Endothelial cell of umbilical vein (primary cell): ENCODE measurements around the gene SELENOO. TPM values are rescaled to one million over a fixed set of nuclear protein-coding genes. Genes with fewer than 3 reads are reported as not detected.

Source experiments
- BruUV-seq: library from RNA; stranded (reverse); fragments of 400-500 nt; replicated peaks from 2 replicates; lab custom pipeline; 2021; lab: Mats Ljungman, UMichigan
- CTCF ChIA-PET: fragments of 300-600, 350-600 bp; sonication (Branson Sonifier 250); formaldehyde crosslinking; loops from one replicate; lab custom pipeline; 2021; ENCODE audit warnings: antibody characterized with exemption, inconsistent platforms; lab: Charles Lee
- POLR2A ChIA-PET: fragments of 300-600, 350-600 bp; sonication (Branson Sonifier 250); formaldehyde crosslinking; loops from one replicate; lab custom pipeline; 2021; ENCODE audit warnings: antibody characterized with exemption, inconsistent platforms; lab: Charles Lee
- DNase-seq: peaks from one replicate; pipeline ENCODE4 v3.0.0-alpha.2; 2011; ENCODE audit warnings: low read depth, low spot score
- FAIRE-seq: peaks from 2 replicates; lab custom pipeline; 2011; peaks lifted over from hg19 to GRCh38; lab: Jason Lieb, UNC
- H2AFZ ChIP-seq: 2 replicates; pipeline ENCODE4 v1.6.0; 2012; ENCODE audit warnings: low read depth, low read length, control low read depth, inconsistent platforms
- H3K27ac ChIP-seq: 2 replicates; pipeline ENCODE4 v1.5.1; 2011; ENCODE audit warnings: low read depth, mild to moderate bottlenecking, control low read depth, low read length, moderate library complexity; ENCODE audit not compliant: insufficient read depth
- H3K27me3 ChIP-seq, 2 experiments: 2 replicates each; pipeline versions ENCODE4 v1.6.0 to v1.6.1; 2011; ENCODE audit warnings: low read length in 2 of 2, mixed read lengths in 1 of 2; ENCODE audit not compliant: control insufficient read depth in 2 of 2, insufficient read depth in 2 of 2
- H3K36me3 ChIP-seq, 2 experiments: 2 replicates in 1 of 2; 3 replicates in 1 of 2; pipeline ENCODE4 v1.5.1; 2011; ENCODE audit warnings: low read length in 2 of 2, mild to moderate bottlenecking in 1 of 2, moderate library complexity in 1 of 2; ENCODE audit not compliant: control insufficient read depth in 2 of 2, insufficient read depth in 2 of 2; ENCODE audit errors: extremely low read depth in 1 of 2
- H3K4me1 ChIP-seq: 3 replicates; pipeline ENCODE4 v1.5.1; 2011; ENCODE audit warnings: mild to moderate bottlenecking, low read length; ENCODE audit not compliant: control insufficient read depth, insufficient read depth; ENCODE audit errors: extremely low read depth
- H3K4me2 ChIP-seq: 2 replicates; pipeline ENCODE4 v1.6.1; 2011; ENCODE audit warnings: low read length, control low read depth, mixed read lengths; ENCODE audit not compliant: insufficient read depth
- H3K4me3 ChIP-seq, 3 experiments: fragments of 200-600 bp in 1 of 3; sonication (generic), shearing (Covaris generic) in 1 of 3; replicated peaks in 1 of 3; 2 replicates each; pipeline ENCODE4 v1.5.1; 2011 to 2016; ENCODE audit warnings: control low read depth in 3 of 3, low read length in 3 of 3, mild to moderate bottlenecking in 2 of 3, inconsistent platforms in 1 of 3, low read depth in 1 of 3, moderate library complexity in 1 of 3; ENCODE audit not compliant: insufficient read depth in 1 of 3
- H3K79me2 ChIP-seq: 2 replicates; pipeline ENCODE4 v1.6.0; 2012; ENCODE audit warnings: low read length, inconsistent platforms; ENCODE audit not compliant: control insufficient read depth, insufficient read depth
- H3K9ac ChIP-seq: replicated peaks from 2 replicates; pipeline ENCODE3; 2011; ENCODE audit warnings: low read length, control low read depth; ENCODE audit not compliant: insufficient read depth; ENCODE audit errors: extremely low read depth
- H3K9me1 ChIP-seq: replicated peaks from 3 replicates; pipeline ENCODE4 v1.6.0; 2011; ENCODE audit warnings: mild to moderate bottlenecking, low read length; ENCODE audit not compliant: control insufficient read depth, insufficient read depth; ENCODE audit errors: extremely low read depth
- H3K9me3 ChIP-seq: replicated peaks from 2 replicates; pipeline ENCODE4 v1.5.1; 2012; ENCODE audit warnings: low read length, inconsistent platforms; ENCODE audit not compliant: control insufficient read depth, insufficient read depth
- H4K20me1 ChIP-seq: replicated peaks from 2 replicates; pipeline ENCODE3; 2011; ENCODE audit warnings: mild to moderate bottlenecking, low read length; ENCODE audit not compliant: control insufficient read depth, insufficient read depth; ENCODE audit errors: extremely low read depth
- EZH2 ChIP-seq: IDR thresholded peaks from 2 replicates; pipeline ENCODE4 v1.6.1; 2012; ENCODE audit warnings: borderline replicate concordance, low read depth, mild to moderate bottlenecking, moderate library complexity, low read length, inconsistent platforms; ENCODE audit not compliant: severe bottlenecking
- FOS ChIP-seq: IDR thresholded peaks from 2 replicates; pipeline ENCODE4 v1.6.1; 2011; ENCODE audit warnings: mild to moderate bottlenecking, low read length, moderate library complexity, borderline replicate concordance; ENCODE audit not compliant: insufficient read depth
- GATA2 ChIP-seq: IDR thresholded peaks from 2 replicates; pipeline ENCODE4 v1.7.0; 2011; ENCODE audit warnings: low read depth, mild to moderate bottlenecking, moderate library complexity, mixed read lengths, low read length; ENCODE audit not compliant: insufficient read length, insufficient read depth
- JUN ChIP-seq: IDR thresholded peaks from 2 replicates; pipeline ENCODE4 v1.6.1; 2011; ENCODE audit warnings: borderline replicate concordance, low read depth; ENCODE audit not compliant: insufficient read length, insufficient read depth
- MYC ChIP-seq: IDR thresholded peaks from one replicate; pipeline ENCODE4 v1.6.1; 2011; ENCODE audit warnings: mild to moderate bottlenecking, low read depth, low read length
- POLR2A ChIP-seq: IDR thresholded peaks from 2 replicates; pipeline ENCODE4 v1.6.1; 2012; ENCODE audit warnings: low read depth, mild to moderate bottlenecking, control low read depth, low read length
- POLR2AphosphoS5 ChIP-seq: IDR thresholded peaks from 2 replicates; pipeline ENCODE4 v1.6.1; 2012; ENCODE audit warnings: low read depth, mild to moderate bottlenecking, control low read depth, low read length, moderate library complexity; ENCODE audit not compliant: insufficient read depth
- dilution Hi-C: fragments of 300-500 bp; cut with MboI; formaldehyde crosslinking; loops from one replicate; pipeline ENCODE4 v1.15.0; 2019; ENCODE audit warnings: low sequenced_read_pairs; ENCODE audit not compliant: extremely low pct_ligation_motif_present
- intact Hi-C: fragments of 100-400 bp; cut with micrococcal nuclease; formaldehyde crosslinking; loops from one replicate; pipeline ENCODE4 v1.10.0; 2022
- polyA plus RNA-seq, 4 experiments: library from polyadenylated mRNA; depleted of rRNA in 3 of 4; stranded (reverse) in 3 of 4; unstranded in 1 of 4; fragments of >200 nt; gene quantifications; 2 replicates each; pipeline versions ENCODE4 v1.2.1 to v1.2.3, GENCODE V29; 2011 to 2012; ENCODE audit warnings: missing spikeins in 1 of 4
- total RNA-seq: library from RNA; stranded (reverse); gene quantifications from 2 replicates; pipeline ENCODE4 v1.2.3, GENCODE V29; 2021
- TF ChIP-seq, protein P1 (sequence below), 2 donors: IDR thresholded peaks; 1 replicate in 1 of 2; 2 replicates in 1 of 2; pipeline ENCODE4 v1.5.1; 2011; ENCODE audit warnings: low read length in 2 of 2, mild to moderate bottlenecking in 2 of 2, moderate library complexity in 2 of 2, control low read depth in 1 of 2, inconsistent platforms in 1 of 2, low read depth in 1 of 2; ENCODE audit not compliant: insufficient read depth in 1 of 2; ENCODE audit errors: extremely low read depth in 1 of 2
- TF ChIP-seq, protein P2 (sequence below): IDR thresholded peaks from 2 replicates; pipeline ENCODE4 v1.6.1; 2011; ENCODE audit not compliant: insufficient read depth, insufficient read length

The SELENOO gene
- total and polyA plus RNA-seq, 2 donors (not counting 3 experiments of a cell fraction or from before 2014, with no cell fraction given): 24.1 to 37.5 TPM

DNA sequence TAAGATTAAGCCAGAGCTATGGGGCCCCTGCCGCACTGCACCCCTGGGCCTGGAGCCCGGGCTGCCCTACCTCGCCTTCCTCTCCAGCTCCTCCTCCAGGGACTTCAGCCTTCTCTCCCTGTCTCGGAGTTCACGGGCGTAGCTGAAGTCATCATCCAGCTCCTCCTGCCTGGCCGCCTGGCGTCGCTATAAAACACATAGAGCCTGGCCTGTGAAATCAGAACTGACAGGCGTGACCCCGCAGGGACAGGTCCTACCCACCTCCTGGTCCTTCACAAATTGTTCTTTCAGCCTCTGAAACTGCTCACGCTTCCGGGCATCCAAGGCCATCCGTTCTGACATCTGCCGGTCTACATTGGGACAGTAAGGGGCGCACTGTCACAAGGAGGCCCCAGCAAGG is 23.3 kb downstream of the SELENOO start:
- no peak for FAIRE-seq
- Histone ChIP-seq H3K9me3 (no peaks in the 10 kb centered on the region), H3K4me3 (no peak overlapping the region), H4K20me1 (no peaks in the 10 kb centered on the region), H3K9me1 (no peaks in the 10 kb centered on the region), H3K4me1 (no peaks in the 10 kb centered on the region), H3K27me3 (no peaks in the 10 kb centered on the region), H3K36me3 (peaks cover 4 to 50% of the 10 kb centered on the region in 2 experiments), H3K4me2 (no peak overlapping the region), H2AFZ (no peak overlapping the region), H3K79me2 (no peaks in the 10 kb centered on the region), H3K27ac (no peak overlapping the region), H3K9ac (no peak overlapping the region)
- ChIA-PET CTCF (interaction anchor here (1.3 kb wide), 1 partner anchor 17 kb away, joined by 3 read pairs; no protein-coding TSS in a partner anchor), POLR2A (no interaction called here)
- BruUV-seq: no TSS peak
- dilution Hi-C loops (no loop called here), intact Hi-C loops (no loop called here)
- no peak for TF ChIP-seq EZH2
- DNase-seq: no peak

GRCh38 chr22:50225200-50225969 is 24.6 kb downstream of the SELENOO start:
- no peaks in the 10 kb centered on the region for H3K4me1 ChIP-seq
- no peak overlapping the region for H3K9ac ChIP-seq
- no peak overlapping the region for H3K27ac ChIP-seq
- no peaks in the 10 kb centered on the region for H3K9me3 ChIP-seq
- CTCF ChIA-PET: no interaction called here
- FAIRE-seq (no peak), DNase-seq (no peak)
- H3K27me3 ChIP-seq: no peaks in the 10 kb centered on the region
- H3K4me2 ChIP-seq: no peak overlapping the region
- TF ChIP-seq MYC: no peak
- TF ChIP-seq, protein P1, sequence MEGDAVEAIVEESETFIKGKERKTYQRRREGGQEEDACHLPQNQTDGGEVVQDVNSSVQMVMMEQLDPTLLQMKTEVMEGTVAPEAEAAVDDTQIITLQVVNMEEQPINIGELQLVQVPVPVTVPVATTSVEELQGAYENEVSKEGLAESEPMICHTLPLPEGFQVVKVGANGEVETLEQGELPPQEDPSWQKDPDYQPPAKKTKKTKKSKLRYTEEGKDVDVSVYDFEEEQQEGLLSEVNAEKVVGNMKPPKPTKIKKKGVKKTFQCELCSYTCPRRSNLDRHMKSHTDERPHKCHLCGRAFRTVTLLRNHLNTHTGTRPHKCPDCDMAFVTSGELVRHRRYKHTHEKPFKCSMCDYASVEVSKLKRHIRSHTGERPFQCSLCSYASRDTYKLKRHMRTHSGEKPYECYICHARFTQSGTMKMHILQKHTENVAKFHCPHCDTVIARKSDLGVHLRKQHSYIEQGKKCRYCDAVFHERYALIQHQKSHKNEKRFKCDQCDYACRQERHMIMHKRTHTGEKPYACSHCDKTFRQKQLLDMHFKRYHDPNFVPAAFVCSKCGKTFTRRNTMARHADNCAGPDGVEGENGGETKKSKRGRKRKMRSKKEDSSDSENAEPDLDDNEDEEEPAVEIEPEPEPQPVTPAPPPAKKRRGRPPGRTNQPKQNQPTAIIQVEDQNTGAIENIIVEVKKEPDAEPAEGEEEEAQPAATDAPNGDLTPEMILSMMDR (IDR thresholded peaks at IDR 0.05; ENCODE audit: extremely low read depth in 1 of 2, insufficient read depth in 1 of 2, low read depth in 1 of 2, low read length in 2 of 2): no peak
- no peak for TF ChIP-seq JUN
- no peak for TF ChIP-seq GATA2
- TF ChIP-seq POLR2AphosphoS5: no peak
- no peak for TF ChIP-seq POLR2A
- no peak for TF ChIP-seq EZH2
- TF ChIP-seq FOS: no peak
- TF ChIP-seq, protein P2, sequence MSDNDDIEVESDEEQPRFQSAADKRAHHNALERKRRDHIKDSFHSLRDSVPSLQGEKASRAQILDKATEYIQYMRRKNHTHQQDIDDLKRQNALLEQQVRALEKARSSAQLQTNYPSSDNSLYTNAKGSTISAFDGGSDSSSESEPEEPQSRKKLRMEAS: no peak
- no peak overlapping the region for H3K4me3 ChIP-seq
- BruUV-seq: no TSS peak
- H2AFZ ChIP-seq: no peak overlapping the region
- H3K9me1 ChIP-seq: no peaks in the 10 kb centered on the region
- H3K79me2 ChIP-seq: no peaks in the 10 kb centered on the region
- POLR2A ChIA-PET: no interaction called here
- dilution Hi-C loops: no loop called here
- H3K36me3 ChIP-seq: peaks cover 3 to 47% of the 10 kb centered on the region in 2 experiments
- no peaks in the 10 kb centered on the region for H4K20me1 ChIP-seq
- intact Hi-C loops: no loop called here
